Parathyroid adenoma (tissue), 2 donors: ENCODE measurements around the gene CCDC71L.

Source experiments
- H2AFZ ChIP-seq: fragments of 300-600 bp; sonication (generic); one replicate; pipeline ENCODE4 v1.7.0; 2017; ENCODE audit warnings: antibody characterized with exemption, mild to moderate bottlenecking
- H3K27ac ChIP-seq: fragments of 300-600 bp; sonication (generic); one replicate; pipeline ENCODE4 v1.7.0; 2017
- H3K27me3 ChIP-seq: fragments of 300-600 bp; sonication (generic); one replicate; pipeline ENCODE4 v1.7.0; 2017; ENCODE audit warnings: low read length; ENCODE audit not compliant: control insufficient read depth, insufficient read depth
- H3K36me3 ChIP-seq: fragments of 300-600 bp; sonication (generic); one replicate; pipeline ENCODE4 v1.7.0; 2017; ENCODE audit warnings: low read length; ENCODE audit not compliant: control insufficient read depth, insufficient read depth
- H3K4me1 ChIP-seq: fragments of 300-600 bp; sonication (generic); one replicate; pipeline ENCODE4 v1.7.0; 2017; ENCODE audit warnings: control low read depth
- H3K4me2 ChIP-seq: fragments of 300-600 bp; sonication (generic); one replicate; pipeline ENCODE4 v1.7.0; 2017; ENCODE audit warnings: low read length
- H3K4me3 ChIP-seq: fragments of 300-600 bp; sonication (generic); one replicate; pipeline ENCODE4 v1.7.0; 2017; ENCODE audit warnings: low read depth, low read length
- H3K79me2 ChIP-seq: fragments of 300-600 bp; sonication (generic); one replicate; pipeline ENCODE4 v1.7.0; 2017; ENCODE audit warnings: control low read depth
- H3K9ac ChIP-seq: fragments of 300-600 bp; sonication (generic); one replicate; pipeline ENCODE4 v1.7.0; 2017; ENCODE audit warnings: mild to moderate bottlenecking
- H3K9me3 ChIP-seq: fragments of 300-600 bp; sonication (generic); one replicate; pipeline ENCODE4 v1.7.0; 2017; ENCODE audit warnings: low read length; ENCODE audit not compliant: control insufficient read depth
- CTCF ChIP-seq: fragments of 300-600 bp; sonication (generic); IDR thresholded peaks from one replicate; pipeline ENCODE4 v1.7.0; 2017; ENCODE audit warnings: antibody characterized with exemption, mild to moderate bottlenecking
- donor health status: primary hyperparathyroidism.

Gene CCDC71L

GRCh38 chr7:106610996-106611886 is 49.7 kb downstream of the CCDC71L start:
- Histone ChIP-seq H3K4me2 (no peak overlapping the region), H3K36me3 (no peaks in the 10 kb centered on the region), H3K9me3 (no peaks in the 10 kb centered on the region), H3K4me1 (peaks cover 3% of the 10 kb centered on the region), H3K9ac (no peak overlapping the region), H3K79me2 (no peaks in the 10 kb centered on the region), H3K4me3 (no peak overlapping the region), H2AFZ (no peak overlapping the region), H3K27ac (no peak overlapping the region), H3K27me3 (no peaks in the 10 kb centered on the region)
- TF ChIP-seq CTCF, result no peak

GRCh38 chr7:106609416-106609815 is 51.5 kb downstream of the CCDC71L start:
- no peak overlapping the region for H3K27ac ChIP-seq
- no peaks in the 10 kb centered on the region for H3K9me3 ChIP-seq
- no peak for TF ChIP-seq CTCF
- no peak overlapping the region for H3K9ac ChIP-seq
- H3K79me2 ChIP-seq, result no peaks in the 10 kb centered on the region
- no peak overlapping the region for H3K4me3 ChIP-seq
- no peak overlapping the region for H3K4me2 ChIP-seq
- no peaks in the 10 kb centered on the region for H3K36me3 ChIP-seq
- no peaks in the 10 kb centered on the region for H3K27me3 ChIP-seq
- no peak overlapping the region for H2AFZ ChIP-seq
- peaks cover 3% of the 10 kb centered on the region for H3K4me1 ChIP-seq

GRCh38 chr7:106608661-106609060 is 52.3 kb downstream of the CCDC71L start:
- H3K27me3 ChIP-seq, result no peaks in the 10 kb centered on the region
- no peak overlapping the region for H3K9ac ChIP-seq
- H3K4me3 ChIP-seq, result no peak overlapping the region
- no peak overlapping the region for H3K4me2 ChIP-seq
- peaks cover 3% of the 10 kb centered on the region for H3K4me1 ChIP-seq
- H3K27ac ChIP-seq, result no peak overlapping the region
- no peaks in the 10 kb centered on the region for H3K9me3 ChIP-seq
- H3K79me2 ChIP-seq, result no peaks in the 10 kb centered on the region
- no peak for TF ChIP-seq CTCF
- H3K36me3 ChIP-seq, result no peaks in the 10 kb centered on the region
- H2AFZ ChIP-seq, result no peak overlapping the region
